BLaER1 treated with 17β-estradiol and CSF1 and Interleukin-3, amounts not matched to agents 10 nM and 100 nM (cell line): ENCODE measurements around the gene NAPG.
"Not testable (repeated sequence)": the region's sequence is repeated elsewhere in the genome, so short reads cannot be mapped to it uniquely, and the experiment has no call there.

Source experiments
- H3K27ac ChIP-seq, 11 experiments: shearing (Covaris generic); formaldehyde crosslinking; 2 replicates each; pipeline ENCODE4 v1.8.1; 2022
- H3K27me3 ChIP-seq, 11 experiments: shearing (Covaris generic); formaldehyde crosslinking; 2 replicates each; pipeline ENCODE4 v1.8.1; 2022
- H3K36me3 ChIP-seq, 11 experiments: shearing (Covaris generic); formaldehyde crosslinking; 2 replicates each; pipeline ENCODE4 v1.8.1; 2022
- H3K4me1 ChIP-seq, 10 experiments: shearing (Covaris generic); formaldehyde crosslinking; 2 replicates each; pipeline ENCODE4 v1.8.1; 2022
- H3K4me2 ChIP-seq, 11 experiments: shearing (Covaris generic); formaldehyde crosslinking; 2 replicates each; pipeline ENCODE4 v1.8.1; 2022
- H3K4me3 ChIP-seq, 10 experiments: shearing (Covaris generic); formaldehyde crosslinking; 2 replicates each; pipeline ENCODE4 v1.8.1; 2022
- H3K9ac ChIP-seq, 11 experiments: shearing (Covaris generic); formaldehyde crosslinking; 2 replicates each; pipeline ENCODE4 v1.8.1; 2022
- H3K9me3 ChIP-seq, 11 experiments: shearing (Covaris generic); formaldehyde crosslinking; replicated peaks in 1 of 11; 2 replicates each; pipeline ENCODE4 v1.8.1; 2022
- H4K20me1 ChIP-seq, 11 experiments: shearing (Covaris generic); formaldehyde crosslinking; 2 replicates each; pipeline ENCODE4 v1.8.1; 2022
- Cebpa-rat ChIP-seq, 11 experiments: shearing (Covaris generic); IDR thresholded peaks; 2 replicates each; pipeline ENCODE4 v1.8.1; 2022

NAPG gene

GRCh38 chr18:10559553-10560451 is 34.0 kb downstream of the NAPG start:
- Histone ChIP-seq H3K4me3 (peak overlapping the region; percentile 31 to 59 (median 48); a peak in 18 of 20 replicates), H3K4me2 (peak overlapping the region; percentile 80 to 93 (median 85)), H3K27ac (peak overlapping the region in 8 of 11 experiments; percentile 39 to 75 (median 56); a peak in 16 of 22 replicates), H3K36me3 (peaks cover 20 to 31% (median 25%) of the 10 kb centered on the region in 11 experiments), H3K9ac (peak overlapping the region; percentile 51 to 73 (median 69); a peak in 21 of 22 replicates), H3K27me3 (no peaks in the 10 kb centered on the region), H4K20me1 (peaks cover 0 to 13% (median 0%) of the 10 kb centered on the region in 11 experiments; a peak in 2 of 22 replicates), H3K9me3 (peaks cover 0 to 3% (median 0%) of the 10 kb centered on the region in 11 experiments; a peak in 1 of 22 replicates), H3K4me1 (peaks cover 17 to 40% (median 24%) of the 10 kb centered on the region in 10 experiments)
- no peak for TF ChIP-seq Cebpa-rat (IDR thresholded peaks at IDR 0.05)

- peak overlapping the region; percentile 51 to 73 (median 69); a peak in 21 of 22 replicates for H3K9ac ChIP-seq
- peaks cover 0 to 3% (median 0%) of the 10 kb centered on the region in 11 experiments; a peak in 1 of 22 replicates for H3K9me3 ChIP-seq
- H4K20me1 ChIP-seq = peaks cover 0 to 13% (median 0%) of the 10 kb centered on the region in 11 experiments; a peak in 2 of 22 replicates
- H3K4me3 ChIP-seq = peak overlapping the region; percentile 31 to 59 (median 48); a peak in 18 of 20 replicates
- peak overlapping the region in 8 of 11 experiments; percentile 39 to 75 (median 56); a peak in 16 of 22 replicates for H3K27ac ChIP-seq
- no peaks in the 10 kb centered on the region for H3K27me3 ChIP-seq
- H3K36me3 ChIP-seq = peaks cover 12 to 24% (median 19%) of the 10 kb centered on the region in 11 experiments
- H3K4me2 ChIP-seq = peak overlapping the region; percentile 80 to 93 (median 85)
- peaks cover 17 to 47% (median 24%) of the 10 kb centered on the region in 10 experiments for H3K4me1 ChIP-seq
- no peak for TF ChIP-seq Cebpa-rat (IDR thresholded peaks at IDR 0.05)
These were observed 34.7 kb downstream of the NAPG start for GRCh38 chr18:10560452-10561045.

GRCh38 chr18:10562773-10563160 is 36.9 kb downstream of the NAPG start:
- H4K20me1 ChIP-seq = peaks cover 0 to 13% (median 0%) of the 10 kb centered on the region in 11 experiments; a peak in 2 of 22 replicates
- no peak overlapping the region for H3K4me2 ChIP-seq
- H3K27ac ChIP-seq = no peak overlapping the region
- H3K27me3 ChIP-seq = no peaks in the 10 kb centered on the region
- H3K4me1 ChIP-seq = peaks cover 17 to 55% (median 24%) of the 10 kb centered on the region in 10 experiments
- H3K9me3 ChIP-seq = no peaks in the 10 kb centered on the region
- H3K9ac ChIP-seq = no peak overlapping the region
- H3K36me3 ChIP-seq = peaks cover 0 to 4% (median 0%) of the 10 kb centered on the region in 11 experiments; a peak in 3 of 22 replicates
- H3K4me3 ChIP-seq = no peak overlapping the region
- TF ChIP-seq Cebpa-rat (IDR thresholded peaks at IDR 0.05) = no peak

- H3K4me2 ChIP-seq = peak overlapping the region in 3 of 11 experiments; percentile 46 to 56 (median 53); a peak in 5 of 22 replicates
- H3K4me1 ChIP-seq = peaks cover 15 to 50% (median 17%) of the 10 kb centered on the region in 10 experiments
- H3K4me3 ChIP-seq = no peak overlapping the region
- H3K36me3 ChIP-seq = no peaks in the 10 kb centered on the region
- TF ChIP-seq Cebpa-rat (IDR thresholded peaks at IDR 0.05) = no peak
- no peak overlapping the region for H3K9ac ChIP-seq
- H3K27ac ChIP-seq = peak overlapping the region in 1 of 11 experiments; percentile 2; a peak in 2 of 22 replicates
- peaks cover 0 to 10% (median 0%) of the 10 kb centered on the region in 11 experiments; a peak in 2 of 22 replicates for H4K20me1 ChIP-seq
- no peaks in the 10 kb centered on the region for H3K9me3 ChIP-seq
- H3K27me3 ChIP-seq = no peaks in the 10 kb centered on the region
These were observed 38.1 kb downstream of the NAPG start for GRCh38 chr18:10563886-10564285.

GRCh38 chr18:10564975-10565773 is 39.3 kb downstream of the NAPG start:
- H3K4me1 ChIP-seq = peaks cover 2 to 37% (median 4%) of the 10 kb centered on the region in 10 experiments; a peak in 19 of 20 replicates
- H3K4me2 ChIP-seq = peak overlapping the region in 2 of 11 experiments; percentile 46 to 56; a peak in 4 of 22 replicates
- peaks cover 0 to 7% (median 0%) of the 10 kb centered on the region in 11 experiments; a peak in 2 of 22 replicates for H3K9me3 ChIP-seq
- no peaks in the 10 kb centered on the region for H4K20me1 ChIP-seq
- TF ChIP-seq Cebpa-rat (IDR thresholded peaks at IDR 0.05) = no peak
- H3K27ac ChIP-seq = peak overlapping the region in 2 of 11 experiments; percentile 3 to 15; a peak in 1 of 22 replicates
- no peak overlapping the region for H3K4me3 ChIP-seq
- H3K27me3 ChIP-seq = no peaks in the 10 kb centered on the region
- no peaks in the 10 kb centered on the region for H3K36me3 ChIP-seq
- no peak overlapping the region for H3K9ac ChIP-seq

- TF ChIP-seq Cebpa-rat (IDR thresholded peaks at IDR 0.05) = no peak
- Histone ChIP-seq H3K27me3 (no peaks in the 10 kb centered on the region), H3K4me2 (peak overlapping the region in 3 of 11 experiments; percentile 3 to 56 (median 29); a peak in 3 of 22 replicates), H3K4me3 (no peak overlapping the region), H3K36me3 (no peaks in the 10 kb centered on the region), H3K9me3 (peaks cover 0 to 8% (median 0%) of the 10 kb centered on the region in 11 experiments; a peak in 2 of 22 replicates), H3K9ac (no peak overlapping the region), H3K4me1 (peaks cover 0 to 31% (median 0%) of the 10 kb centered on the region in 10 experiments; a peak in 8 of 20 replicates), H4K20me1 (no peaks in the 10 kb centered on the region), H3K27ac (0 out of 22 replicates have a peak overlapping the region, but pooled peaks of 1 of the 11 experiments have one; percentile 3)
These were observed 40.0 kb downstream of the NAPG start for GRCh38 chr18:10565835-10566234.

GRCh38 chr18:10566390-10566789 is 40.6 kb downstream of the NAPG start:
- H3K36me3 ChIP-seq = no peaks in the 10 kb centered on the region

GRCh38 chr18:10569941-10570340 is 44.1 kb downstream of the NAPG start:
- not testable (repeated sequence) for H3K27ac ChIP-seq, H4K20me1 ChIP-seq, H3K4me2 ChIP-seq, H3K9me3 ChIP-seq, H3K9ac ChIP-seq, H3K27me3 ChIP-seq, H3K4me3 ChIP-seq, H3K36me3 ChIP-seq
- peaks cover 0 to 14% (median 0%) of the 10 kb centered on the region in 10 experiments; a peak in 5 of 20 replicates for H3K4me1 ChIP-seq

More at GRCh38 chr18:10566390-10566789, 40.6 kb downstream of the NAPG start:
- no peak overlapping the region for H3K4me2 ChIP-seq
- no peaks in the 10 kb centered on the region for H3K27me3 ChIP-seq
- H3K4me3 ChIP-seq = no peak overlapping the region
- no peaks in the 10 kb centered on the region for H4K20me1 ChIP-seq
- no peak overlapping the region for H3K9ac ChIP-seq
- no peak overlapping the region; a peak in 1 of 22 replicates for H3K27ac ChIP-seq
- peaks cover 0 to 8% (median 0%) of the 10 kb centered on the region in 11 experiments; a peak in 2 of 22 replicates for H3K9me3 ChIP-seq
- peaks cover 0 to 29% (median 0%) of the 10 kb centered on the region in 10 experiments; a peak in 6 of 20 replicates for H3K4me1 ChIP-seq
- no peak for TF ChIP-seq Cebpa-rat (IDR thresholded peaks at IDR 0.05)
